ENCODE data around the gene KCTD10. TPM values are rescaled to one million over a fixed set of nuclear protein-coding genes. Genes with fewer than 3 reads are reported as not detected.

The KCTD10 gene
- total RNA-seq, 1 donor from 2014 or later = 80.4 TPM

DNA sequence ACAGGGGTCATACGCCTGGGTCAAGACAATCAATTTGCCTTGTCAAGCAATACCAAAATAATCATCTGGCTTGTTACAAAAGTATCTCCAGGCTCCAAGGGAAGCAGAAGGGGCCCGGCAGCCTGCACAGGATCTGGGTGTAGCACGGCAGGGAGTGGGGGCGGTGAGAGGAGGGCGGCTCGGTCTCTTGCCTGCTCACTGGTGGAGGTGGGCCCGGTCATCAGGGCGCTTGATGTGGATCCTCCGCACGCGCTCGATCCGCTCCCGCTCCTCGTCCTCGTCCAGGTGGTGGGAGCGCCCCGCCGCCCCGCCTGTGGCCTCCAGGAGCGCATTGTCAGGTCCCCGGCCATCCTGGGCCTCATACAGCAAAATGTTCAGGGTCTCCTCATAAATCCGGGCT lies 25.7 kb downstream of the KCTD10 start:
- H3K4me1 Mint-ChIP-seq (ENCODE audit: low read depth) = peaks cover 15% of the 10 kb centered on the region
- TF ChIP-seq, protein P1, sequence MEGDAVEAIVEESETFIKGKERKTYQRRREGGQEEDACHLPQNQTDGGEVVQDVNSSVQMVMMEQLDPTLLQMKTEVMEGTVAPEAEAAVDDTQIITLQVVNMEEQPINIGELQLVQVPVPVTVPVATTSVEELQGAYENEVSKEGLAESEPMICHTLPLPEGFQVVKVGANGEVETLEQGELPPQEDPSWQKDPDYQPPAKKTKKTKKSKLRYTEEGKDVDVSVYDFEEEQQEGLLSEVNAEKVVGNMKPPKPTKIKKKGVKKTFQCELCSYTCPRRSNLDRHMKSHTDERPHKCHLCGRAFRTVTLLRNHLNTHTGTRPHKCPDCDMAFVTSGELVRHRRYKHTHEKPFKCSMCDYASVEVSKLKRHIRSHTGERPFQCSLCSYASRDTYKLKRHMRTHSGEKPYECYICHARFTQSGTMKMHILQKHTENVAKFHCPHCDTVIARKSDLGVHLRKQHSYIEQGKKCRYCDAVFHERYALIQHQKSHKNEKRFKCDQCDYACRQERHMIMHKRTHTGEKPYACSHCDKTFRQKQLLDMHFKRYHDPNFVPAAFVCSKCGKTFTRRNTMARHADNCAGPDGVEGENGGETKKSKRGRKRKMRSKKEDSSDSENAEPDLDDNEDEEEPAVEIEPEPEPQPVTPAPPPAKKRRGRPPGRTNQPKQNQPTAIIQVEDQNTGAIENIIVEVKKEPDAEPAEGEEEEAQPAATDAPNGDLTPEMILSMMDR (IDR thresholded peaks at IDR 0.05) = no peak
- no peak overlapping the region for H3K27ac Mint-ChIP-seq (ENCODE audit: unreplicated experiment)
- no peak overlapping the region for H3K4me3 Mint-ChIP-seq (ENCODE audit: unreplicated experiment)
- H3K27me3 Mint-ChIP-seq (ENCODE audit: low read depth) = no peaks in the 10 kb centered on the region
- no peak for DNase-seq (ENCODE audit: low spot score)
- peaks cover 31% of the 10 kb centered on the region for H3K36me3 Mint-ChIP-seq (ENCODE audit: low read depth)
- H3K9me3 Mint-ChIP-seq (ENCODE audit: low read depth) = no peaks in the 10 kb centered on the region

DNA sequence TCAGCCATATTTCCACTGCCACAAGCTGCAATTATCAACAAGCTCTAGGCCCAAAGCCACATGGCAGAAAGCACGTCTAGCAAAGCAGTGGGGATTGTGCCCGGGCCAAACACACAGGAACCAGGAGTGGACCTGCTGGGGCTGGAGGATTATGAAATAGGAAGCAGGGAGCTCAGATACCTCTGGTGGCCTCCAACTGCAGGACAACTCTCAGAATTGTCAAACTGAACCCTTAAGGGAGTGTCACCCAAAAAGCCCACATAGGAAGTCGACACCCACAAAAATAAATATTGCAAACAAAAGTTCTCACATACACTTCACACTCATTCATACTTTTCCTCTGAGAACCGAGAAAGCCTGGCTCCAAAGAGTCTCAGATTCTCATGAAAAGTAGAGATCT lies 26.1 kb downstream of the KCTD10 start:
- Mint-ChIP-seq H3K9me3 (ENCODE audit: low read depth) (no peaks in the 10 kb centered on the region), H3K36me3 (ENCODE audit: low read depth) (peaks cover 29% of the 10 kb centered on the region), H3K27ac (ENCODE audit: unreplicated experiment) (no peak overlapping the region), H3K27me3 (ENCODE audit: low read depth) (no peaks in the 10 kb centered on the region), H3K4me1 (ENCODE audit: low read depth) (peaks cover 15% of the 10 kb centered on the region), H3K4me3 (ENCODE audit: unreplicated experiment) (no peak overlapping the region)
- DNase-seq (ENCODE audit: low spot score) = no peak
- TF ChIP-seq, protein P1 (IDR thresholded peaks at IDR 0.05) = no peak

DNA sequence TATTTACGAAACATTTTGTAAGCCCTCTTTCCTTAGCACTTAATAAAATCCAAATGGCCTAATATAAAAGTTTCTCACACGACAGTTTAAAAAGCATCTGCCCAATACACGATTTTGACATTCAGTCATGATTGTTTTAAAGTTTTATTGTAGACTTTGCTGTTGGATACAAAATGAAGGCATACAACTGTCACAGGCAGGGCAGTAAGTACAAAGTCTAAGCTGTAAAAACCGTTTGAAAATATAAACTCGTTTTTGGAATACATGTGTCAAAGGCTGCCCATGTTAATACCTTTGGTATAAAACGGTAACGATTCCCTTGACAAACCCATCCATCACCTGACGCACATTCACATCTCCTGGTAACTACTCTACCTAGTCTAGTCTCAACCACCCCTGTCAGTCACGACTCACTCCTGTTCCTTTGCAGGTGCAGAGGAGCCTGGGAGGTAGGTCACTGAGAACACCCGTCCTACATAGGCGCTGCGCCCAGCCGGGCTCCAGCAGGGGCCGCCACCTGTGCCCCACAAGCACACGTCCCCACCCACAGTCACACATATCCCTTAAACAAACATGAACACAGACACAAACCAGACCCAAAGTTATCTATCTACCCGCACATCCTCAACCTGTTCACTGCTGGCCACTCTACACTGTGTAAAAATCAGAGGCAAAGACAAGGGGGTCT lies 27.1 kb downstream of the KCTD10 start:
- H3K4me3 Mint-ChIP-seq (ENCODE audit: unreplicated experiment) = no peak overlapping the region
- TF ChIP-seq, protein P1 (IDR thresholded peaks at IDR 0.05) = no peak
- no peak for DNase-seq (ENCODE audit: low spot score)
- no peaks in the 10 kb centered on the region for H3K27me3 Mint-ChIP-seq (ENCODE audit: low read depth)
- H3K27ac Mint-ChIP-seq (ENCODE audit: unreplicated experiment) = peak overlapping the region; percentile 43
- peaks cover 16% of the 10 kb centered on the region for H3K4me1 Mint-ChIP-seq (ENCODE audit: low read depth)
- H3K36me3 Mint-ChIP-seq (ENCODE audit: low read depth) = peaks cover 29% of the 10 kb centered on the region
- no peaks in the 10 kb centered on the region for H3K9me3 Mint-ChIP-seq (ENCODE audit: low read depth)

DNA sequence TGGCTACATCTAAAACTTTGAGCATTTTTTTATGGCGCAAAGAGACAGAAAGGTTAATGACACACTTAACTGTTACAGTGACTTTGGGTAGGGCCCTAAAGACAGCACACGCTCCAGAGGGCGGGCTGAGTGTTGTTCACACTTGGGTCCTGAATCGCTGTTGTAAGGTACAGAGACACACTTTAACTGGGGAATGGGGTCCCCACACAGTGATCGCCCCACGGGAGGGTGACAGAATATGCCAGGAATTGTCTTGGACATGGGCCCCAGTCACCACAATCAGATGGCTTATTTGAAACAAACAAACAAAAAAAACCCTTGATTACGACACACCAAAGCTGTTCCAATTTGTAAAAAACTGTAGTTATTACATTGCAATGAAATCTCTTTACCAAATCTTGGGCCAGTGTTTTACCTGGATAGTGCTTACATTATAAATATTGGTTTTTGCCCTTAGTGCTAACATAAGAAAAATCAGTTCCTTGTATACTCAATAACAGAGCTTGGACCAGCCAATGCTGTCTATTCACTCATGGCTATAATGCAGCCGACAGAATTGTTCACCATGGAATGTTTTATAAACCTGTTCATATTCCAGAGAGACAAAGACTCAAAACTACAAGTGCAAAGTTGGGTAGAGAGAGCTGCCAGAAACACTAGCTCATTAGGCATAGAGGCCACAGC lies 28.3 kb downstream of the KCTD10 start:
- DNase-seq (ENCODE audit: low spot score) = no peak
- Mint-ChIP-seq H3K9me3 (ENCODE audit: low read depth) (no peaks in the 10 kb centered on the region), H3K27ac (ENCODE audit: unreplicated experiment) (no peak overlapping the region), H3K27me3 (ENCODE audit: low read depth) (no peaks in the 10 kb centered on the region), H3K36me3 (ENCODE audit: low read depth) (peaks cover 30% of the 10 kb centered on the region), H3K4me3 (ENCODE audit: unreplicated experiment) (no peak overlapping the region), H3K4me1 (ENCODE audit: low read depth) (peaks cover 16% of the 10 kb centered on the region)
- TF ChIP-seq, protein P1 (IDR thresholded peaks at IDR 0.05) = no peak

DNA sequence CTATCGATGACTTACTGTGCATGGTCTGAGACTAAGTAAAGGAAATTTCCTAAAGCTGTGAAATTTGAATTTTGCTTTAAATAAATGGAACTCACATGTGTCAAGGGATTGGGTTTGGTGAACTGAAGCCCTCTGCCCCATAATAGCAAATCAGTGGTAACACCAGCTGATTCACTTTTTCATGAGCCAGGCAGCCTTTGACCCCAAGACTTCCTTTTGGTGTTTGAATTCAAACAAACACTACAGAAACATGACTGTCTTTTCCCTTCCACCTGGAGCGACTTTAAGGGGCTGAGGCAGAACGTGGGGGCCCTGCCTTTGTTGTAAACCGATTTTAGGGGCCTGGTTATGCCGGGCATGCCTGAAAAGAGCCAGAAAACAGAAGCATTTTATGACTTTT lies 28.8 kb downstream of the KCTD10 start:
- Mint-ChIP-seq H3K9me3 (ENCODE audit: low read depth) (no peaks in the 10 kb centered on the region), H3K4me3 (ENCODE audit: unreplicated experiment) (no peak overlapping the region), H3K27me3 (ENCODE audit: low read depth) (no peaks in the 10 kb centered on the region), H3K4me1 (ENCODE audit: low read depth) (peaks cover 16% of the 10 kb centered on the region), H3K36me3 (ENCODE audit: low read depth) (peaks cover 30% of the 10 kb centered on the region), H3K27ac (ENCODE audit: unreplicated experiment) (no peak overlapping the region)
- DNase-seq (ENCODE audit: low spot score) = no peak
- TF ChIP-seq, protein P1 (IDR thresholded peaks at IDR 0.05) = no peak
